B cell (primary cell): ENCODE measurements around the gene OR8I2. TPM values are rescaled to one million over a fixed set of nuclear protein-coding genes. Genes with fewer than 3 reads are reported as not detected.
"Not testable (repeated sequence)": the region's sequence is repeated elsewhere in the genome, so short reads cannot be mapped to it uniquely, and the experiment has no call there.

Experiments used
- ATAC-seq: fragments of 200-7000 bp; cut with Tn5 transposase; one replicate; pipeline ENCODE4 v1.10.0; 2021; ENCODE audit warnings: low read depth, mild to moderate bottlenecking, moderate number of reproducible peaks, moderate library complexity
- CTCF ChIA-PET: fragments of 350-600 bp; sonication (Branson Sonifier 250); formaldehyde crosslinking; loops from one replicate; lab custom pipeline; 2021; ENCODE audit warnings: antibody characterized with exemption, inconsistent platforms; lab: Charles Lee
- POLR2A ChIA-PET: fragments of 350-600 bp; sonication (Branson Sonifier 250); formaldehyde crosslinking; loops from one replicate; lab custom pipeline; 2021; ENCODE audit warnings: antibody characterized with exemption; lab: Charles Lee
- DNase-seq: peaks from one replicate; pipeline ENCODE4 v3.0.0; 2013
- H2AFZ ChIP-seq: 2 replicates; pipeline ENCODE4 v1.6.1; 2012; ENCODE audit warnings: mild to moderate bottlenecking, low read depth, low read length; ENCODE audit not compliant: insufficient read depth, poor library complexity, severe bottlenecking
- H3K27ac ChIP-seq, 2 donors: 1 replicate in 1 of 2; 2 replicates in 1 of 2; pipeline ENCODE4 v1.5.1; 2012 to 2013; ENCODE audit warnings: low read length in 2 of 2, mild to moderate bottlenecking in 2 of 2, moderate library complexity in 1 of 2
- H3K27me3 ChIP-seq, 4 experiments: fragments of 200-600 bp in 1 of 4; sonication (generic) in 1 of 4; replicated peaks in 1 of 4; 1 replicate in 2 of 4; 2 replicates in 2 of 4; pipeline versions ENCODE4 v1.6.1 to v1.7.0; 2013 to 2016; ENCODE audit warnings: low read length in 3 of 4, mild to moderate bottlenecking in 2 of 4, mixed read lengths in 1 of 4, moderate library complexity in 1 of 4; ENCODE audit not compliant: insufficient read depth in 4 of 4, control insufficient read depth in 3 of 4; ENCODE audit errors: control extremely low read depth in 1 of 4
- H3K36me3 ChIP-seq, 2 experiments: replicated peaks in 1 of 2; 1 replicate in 1 of 2; 2 replicates in 1 of 2; pipeline versions ENCODE4 v1.6.1 to v1.7.1; 2013; ENCODE audit warnings: low read length in 1 of 2; ENCODE audit not compliant: insufficient read depth in 2 of 2, control insufficient read depth in 1 of 2; ENCODE audit errors: control extremely low read depth in 1 of 2, extremely low read depth in 1 of 2
- H3K4me1 ChIP-seq, 2 donors: fragments of 200-600 bp in 1 of 2; sonication (generic) in 1 of 2; 1 replicate in 1 of 2; 2 replicates in 1 of 2; pipeline versions ENCODE4 v1.5.1 to v1.6.1; 2013 to 2017; ENCODE audit warnings: low read length in 2 of 2; ENCODE audit not compliant: control insufficient read depth in 2 of 2, insufficient read depth in 2 of 2
- H3K4me2 ChIP-seq: replicated peaks from 2 replicates; pipeline ENCODE3; 2012; ENCODE audit warnings: mild to moderate bottlenecking, low read depth, low read length; ENCODE audit not compliant: poor library complexity, severe bottlenecking
- H3K4me3 ChIP-seq, 5 experiments: fragments of 200-600 bp in 1 of 5; sonication (generic) in 1 of 5; 1 replicate in 3 of 5; 2 replicates in 2 of 5; pipeline versions ENCODE4 v1.5.1 to v1.7.0; 2011 to 2016; ENCODE audit warnings: low read length in 4 of 5, mild to moderate bottlenecking in 4 of 5, low read depth in 2 of 5, control low read depth in 1 of 5, moderate library complexity in 1 of 5; ENCODE audit not compliant: insufficient read depth in 1 of 5; ENCODE audit errors: control extremely low read depth in 1 of 5, extremely low read depth in 1 of 5
- H3K79me2 ChIP-seq: fragments of 200-600 bp; sonication (generic); one replicate; pipeline ENCODE4 v1.6.0; 2016; ENCODE audit warnings: low read length; ENCODE audit not compliant: control insufficient read depth, insufficient read depth
- H3K9ac ChIP-seq: fragments of 200-600 bp; sonication (generic); 2 replicates; pipeline ENCODE4 v1.6.1; 2017; ENCODE audit warnings: mild to moderate bottlenecking, low read length, moderate library complexity
- H3K9me3 ChIP-seq, 3 donors: one replicate each; pipeline versions ENCODE4 v1.6.1 to v1.7.1; 2013; ENCODE audit warnings: low read length in 2 of 3; ENCODE audit not compliant: control insufficient read depth in 2 of 3, insufficient read depth in 1 of 3; ENCODE audit errors: control extremely low read depth in 1 of 3
- H4K20me1 ChIP-seq: 2 replicates; pipeline ENCODE4 v1.6.0; 2012; ENCODE audit warnings: mild to moderate bottlenecking, low read length; ENCODE audit not compliant: insufficient read depth, control insufficient read depth, poor library complexity, severe bottlenecking
- H3K27ac Mint-ChIP-seq: one replicate; pipeline ENCODE4 v1.8.0; 2021; ENCODE audit warnings: mixed read lengths
- H3K27me3 Mint-ChIP-seq: one replicate; pipeline ENCODE4 v1.8.0; 2021; ENCODE audit warnings: mixed read lengths
- H3K4me1 Mint-ChIP-seq: one replicate; pipeline ENCODE4 v1.8.0; 2021; ENCODE audit warnings: mixed read lengths
- H3K4me3 Mint-ChIP-seq: one replicate; pipeline ENCODE4 v1.8.0; 2021; ENCODE audit warnings: mixed read lengths
- H3K9me3 Mint-ChIP-seq: one replicate; pipeline ENCODE4 v1.8.0; 2022; ENCODE audit warnings: mixed read lengths; ENCODE audit not compliant: insufficient read depth
- EZH2 ChIP-seq: IDR thresholded peaks from 2 replicates; pipeline ENCODE4 v1.6.1; 2012; ENCODE audit warnings: borderline replicate concordance, low read depth, mild to moderate bottlenecking, moderate library complexity, low read length; ENCODE audit not compliant: insufficient read depth, poor library complexity, severe bottlenecking
- WGBS: methylation state at CpG from one replicate; pipeline ENCODE4 v1.1.5; 2013; ENCODE audit warnings: missing lambda C conversion rate; ENCODE audit not compliant: insufficient coverage; 5-methylcytosine and 5-hydroxymethylcytosine counted together
- intact Hi-C: fragments of 100-400 bp; cut with micrococcal nuclease; formaldehyde crosslinking; loops from one replicate; pipeline ENCODE4 v1.10.0; 2022
- polyA plus RNA-seq: library from polyadenylated mRNA; depleted of rRNA; stranded (reverse); fragments of >200 nt; gene quantifications from 2 replicates; pipeline ENCODE4 v1.2.3, GENCODE V29; 2012
- small RNA-seq: library from RNA; depleted of rRNA; stranded (forward); fragments of <200 nt; gene quantifications from one replicate; pipeline ENCODE3, GENCODE V24; 2012; ENCODE audit warnings: low replicate concordance, low read depth; ENCODE audit not compliant: insufficient read length
- total RNA-seq, 2 donors: library from RNA; stranded (reverse); fragments of 120-200 nt in 1 of 2; gene quantifications; 1 replicate in 1 of 2; 2 replicates in 1 of 2; pipeline versions ENCODE4 v1.2.3 to v1.2.4, GENCODE V29; 2013 to 2022
- TF ChIP-seq, protein P1 (sequence below): fragments of 200-600 bp; IDR thresholded peaks from one replicate; pipeline ENCODE4 v1.8.0; 2022; ENCODE audit warnings: antibody characterized with exemption, mild to moderate bottlenecking

OR8I2 gene
- total and polyA plus RNA-seq, 2 donors (not counting 1 experiment from before 2014, with no cell fraction given), result not detected

DNA sequence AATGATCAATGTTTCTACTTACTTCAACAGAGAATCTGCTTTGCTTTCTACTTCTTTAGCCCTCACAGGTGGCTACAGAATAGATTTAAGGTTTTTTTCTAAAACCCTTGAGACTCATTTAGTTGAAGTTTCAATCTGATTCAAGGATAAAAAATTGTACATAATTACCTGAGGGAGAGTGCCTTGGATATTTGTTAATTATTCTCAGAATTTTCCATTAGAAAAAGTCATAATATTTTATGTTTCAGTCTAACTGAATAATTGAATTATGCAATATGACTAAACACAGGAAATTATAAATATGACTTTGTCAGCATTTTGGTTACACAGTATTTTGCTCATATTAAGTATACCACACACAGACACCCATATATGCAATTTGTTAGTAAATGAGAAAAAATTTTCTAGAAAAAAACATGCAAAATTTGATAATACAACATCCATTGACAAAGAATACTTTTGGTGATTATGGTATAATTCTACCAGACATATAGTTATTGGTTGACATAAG is 47.1 kb downstream of the OR8I2 start, which contains the start of gene OR8J3:
Gene OR8J3 (minus strand): TSS at position 51 of the 511 bp plus-strand sequence. CDS start 2,483 bp downstream, outside the sequence.
- H3K27me3 ChIP-seq, result no peaks in the 10 kb centered on the region
- no peaks in the 10 kb centered on the region for H3K36me3 ChIP-seq
- H2AFZ ChIP-seq, result no peak within 1 kb of the TSS
- Mint-ChIP-seq H3K27me3 (no peaks in the 10 kb centered on the region), H3K27ac (no peak within 1 kb of the TSS), H3K4me1 (no peaks in the 10 kb centered on the region), H3K9me3 (peaks cover 8% of the 10 kb centered on the region), H3K4me3 (no peak within 1 kb of the TSS)
- no peak within 1 kb of the TSS for H3K27ac ChIP-seq
- intact Hi-C loops, result no loop called here
- H3K9me3 ChIP-seq, result no peaks in the 10 kb centered on the region
- no peak for ATAC-seq
- no peak within 1 kb of the TSS for H3K4me3 ChIP-seq
- TF ChIP-seq, protein P1, sequence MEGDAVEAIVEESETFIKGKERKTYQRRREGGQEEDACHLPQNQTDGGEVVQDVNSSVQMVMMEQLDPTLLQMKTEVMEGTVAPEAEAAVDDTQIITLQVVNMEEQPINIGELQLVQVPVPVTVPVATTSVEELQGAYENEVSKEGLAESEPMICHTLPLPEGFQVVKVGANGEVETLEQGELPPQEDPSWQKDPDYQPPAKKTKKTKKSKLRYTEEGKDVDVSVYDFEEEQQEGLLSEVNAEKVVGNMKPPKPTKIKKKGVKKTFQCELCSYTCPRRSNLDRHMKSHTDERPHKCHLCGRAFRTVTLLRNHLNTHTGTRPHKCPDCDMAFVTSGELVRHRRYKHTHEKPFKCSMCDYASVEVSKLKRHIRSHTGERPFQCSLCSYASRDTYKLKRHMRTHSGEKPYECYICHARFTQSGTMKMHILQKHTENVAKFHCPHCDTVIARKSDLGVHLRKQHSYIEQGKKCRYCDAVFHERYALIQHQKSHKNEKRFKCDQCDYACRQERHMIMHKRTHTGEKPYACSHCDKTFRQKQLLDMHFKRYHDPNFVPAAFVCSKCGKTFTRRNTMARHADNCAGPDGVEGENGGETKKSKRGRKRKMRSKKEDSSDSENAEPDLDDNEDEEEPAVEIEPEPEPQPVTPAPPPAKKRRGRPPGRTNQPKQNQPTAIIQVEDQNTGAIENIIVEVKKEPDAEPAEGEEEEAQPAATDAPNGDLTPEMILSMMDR, result no peak
- TF ChIP-seq EZH2, result no peak
- H3K9ac ChIP-seq, result no peak within 1 kb of the TSS
- ChIA-PET POLR2A (no interaction called here), CTCF (no interaction called here)
- no peaks in the 10 kb centered on the region for H3K79me2 ChIP-seq
- H3K4me1 ChIP-seq, result no peaks in the 10 kb centered on the region
- DNase-seq, result no peak
- H4K20me1 ChIP-seq, result no peaks in the 10 kb centered on the region
- H3K4me2 ChIP-seq, result no peak within 1 kb of the TSS

DNA sequence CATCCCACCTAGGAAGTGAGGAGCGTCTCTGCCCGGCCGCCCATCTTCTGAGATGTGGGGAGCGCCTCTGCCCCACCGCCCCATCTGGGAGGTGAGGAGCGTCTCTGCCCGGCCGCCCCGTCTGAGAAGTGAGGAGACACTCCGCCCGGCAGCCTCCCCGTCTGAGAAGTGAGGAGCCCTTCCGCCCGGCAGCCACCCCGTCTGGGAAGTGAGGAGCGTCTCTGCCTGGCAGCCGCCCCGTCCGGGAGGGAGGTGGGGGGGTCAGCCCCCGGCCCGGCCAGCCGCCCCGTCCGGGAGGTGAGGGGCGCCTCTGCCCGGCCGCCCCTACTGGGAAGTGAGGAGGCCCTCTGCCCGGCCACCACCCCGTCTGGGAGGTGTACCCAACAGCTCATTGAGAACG is 50.6 kb downstream of the OR8I2 start:
- POLR2A ChIA-PET, H3K9ac ChIP-seq, H3K4me3 Mint-ChIP-seq, CTCF ChIA-PET, ATAC-seq, H3K27me3 ChIP-seq, H3K36me3 ChIP-seq, H3K27ac ChIP-seq, H3K27ac Mint-ChIP-seq, H3K9me3 Mint-ChIP-seq, H2AFZ ChIP-seq, intact Hi-C loops, H3K9me3 ChIP-seq, DNase-seq, H3K79me2 ChIP-seq, H3K4me2 ChIP-seq, H3K4me3 ChIP-seq, H4K20me1 ChIP-seq, H3K27me3 Mint-ChIP-seq, H3K4me1 Mint-ChIP-seq, H3K4me1 ChIP-seq: not testable (repeated sequence)
- 97% methylated on average over 13 of the region's 30 CpGs for WGBS

Small RNAs within 50 kb of the gene (small RNA-seq; reads per million reads assigned to genes)
- gene OR8I4P, result not detected

Other genes with a start within 250 kb of the OR8I2 start
- gene TRIM51, start 210.0 kb upstream of the OR8I2 start, total RNA-seq, result not detected in 2 replicates
- gene TRIM51, start 210.0 kb upstream of the OR8I2 start, polyA plus RNA-seq, result not detected in 2 replicates
- gene OR5W2, start 178.7 kb upstream of the OR8I2 start, total RNA-seq, result not detected in 2 replicates
- gene OR5W2, start 178.7 kb upstream of the OR8I2 start, polyA plus RNA-seq, result not detected in 2 replicates
- gene OR5I1, start 156.9 kb upstream of the OR8I2 start, total RNA-seq, result not detected in 2 replicates
- gene OR5I1, start 156.9 kb upstream of the OR8I2 start, polyA plus RNA-seq, result not detected in 2 replicates
- not detected in 2 replicates for gene OR10AG1, start 123.4 kb upstream of the OR8I2 start, total RNA-seq
- gene OR10AG1, start 123.4 kb upstream of the OR8I2 start, polyA plus RNA-seq, result not detected in 2 replicates
- not detected in 2 replicates for gene OR5F1, start 98.7 kb upstream of the OR8I2 start, total RNA-seq
- gene OR5F1, start 98.7 kb upstream of the OR8I2 start, polyA plus RNA-seq, result not detected in 2 replicates
- not detected in 2 replicates for gene OR5AS1, start 65.7 kb upstream of the OR8I2 start, total RNA-seq
- gene OR5AS1, start 65.7 kb upstream of the OR8I2 start, polyA plus RNA-seq, result not detected in 2 replicates
- not detected in 2 replicates for gene OR8H2, start 10.4 kb downstream of the OR8I2 start, total RNA-seq
- gene OR8H2, start 10.4 kb downstream of the OR8I2 start, polyA plus RNA-seq, result not detected in 2 replicates
- gene OR8H3, start 29.1 kb downstream of the OR8I2 start, total RNA-seq, result not detected in 2 replicates
- gene OR8H3, start 29.1 kb downstream of the OR8I2 start, polyA plus RNA-seq, result not detected in 2 replicates
- not detected in 2 replicates for gene OR8J3, start 46.9 kb downstream of the OR8I2 start, total RNA-seq
- gene OR8J3, start 46.9 kb downstream of the OR8I2 start, polyA plus RNA-seq, result not detected in 2 replicates
- gene OR8K5, start 67.0 kb downstream of the OR8I2 start, total RNA-seq, result not detected in 2 replicates
- not detected in 2 replicates for gene OR8K5, start 67.0 kb downstream of the OR8I2 start, polyA plus RNA-seq
- gene OR5J2, start 83.3 kb downstream of the OR8I2 start, total RNA-seq, result not detected in 2 replicates
- not detected in 2 replicates for gene OR5J2, start 83.3 kb downstream of the OR8I2 start, polyA plus RNA-seq
- not detected in 2 replicates for gene OR5T2, start 140.9 kb downstream of the OR8I2 start, total RNA-seq
- gene OR5T2, start 140.9 kb downstream of the OR8I2 start, polyA plus RNA-seq, result not detected in 2 replicates
- not detected in 2 replicates for gene OR5T3, start 158.9 kb downstream of the OR8I2 start, total RNA-seq
- gene OR5T3, start 158.9 kb downstream of the OR8I2 start, polyA plus RNA-seq, result not detected in 2 replicates
- not detected in 2 replicates for gene OR5T1, start 180.8 kb downstream of the OR8I2 start, total RNA-seq
- not detected in 2 replicates for gene OR5T1, start 180.8 kb downstream of the OR8I2 start, polyA plus RNA-seq
- not detected in 2 replicates for gene OR8H1, start 198.9 kb downstream of the OR8I2 start, total RNA-seq
- gene OR8H1, start 198.9 kb downstream of the OR8I2 start, polyA plus RNA-seq, result not detected in 2 replicates
- not detected in 2 replicates for gene OR8K3, start 221.8 kb downstream of the OR8I2 start, total RNA-seq
- gene OR8K3, start 221.8 kb downstream of the OR8I2 start, polyA plus RNA-seq, result not detected in 2 replicates